Breast epithelium (tissue), 3 donors: ENCODE results near the gene HRAS.

Source experiments
- POLR2A ChIP-seq: fragments of 450-650 bp; IDR thresholded peaks from one replicate; pipeline ENCODE4 v1.6.1; 2016; ENCODE audit warnings: antibody characterized with exemption, mild to moderate bottlenecking, moderate library complexity
- POLR2AphosphoS5 ChIP-seq, 3 donors: sonication (generic); formaldehyde crosslinking; IDR thresholded peaks; one replicate each; pipeline ENCODE4 v1.6.1; 2017; ENCODE audit warnings: antibody characterized with exemption in 3 of 3
- TF ChIP-seq, protein P1 (sequence below), 3 donors: fragments of 450-650 bp; IDR thresholded peaks; one replicate each; pipeline ENCODE4 v1.5.1; 2016 to 2017; ENCODE audit warnings: antibody characterized with exemption in 3 of 3, mild to moderate bottlenecking in 3 of 3, moderate library complexity in 3 of 3

DNA sequence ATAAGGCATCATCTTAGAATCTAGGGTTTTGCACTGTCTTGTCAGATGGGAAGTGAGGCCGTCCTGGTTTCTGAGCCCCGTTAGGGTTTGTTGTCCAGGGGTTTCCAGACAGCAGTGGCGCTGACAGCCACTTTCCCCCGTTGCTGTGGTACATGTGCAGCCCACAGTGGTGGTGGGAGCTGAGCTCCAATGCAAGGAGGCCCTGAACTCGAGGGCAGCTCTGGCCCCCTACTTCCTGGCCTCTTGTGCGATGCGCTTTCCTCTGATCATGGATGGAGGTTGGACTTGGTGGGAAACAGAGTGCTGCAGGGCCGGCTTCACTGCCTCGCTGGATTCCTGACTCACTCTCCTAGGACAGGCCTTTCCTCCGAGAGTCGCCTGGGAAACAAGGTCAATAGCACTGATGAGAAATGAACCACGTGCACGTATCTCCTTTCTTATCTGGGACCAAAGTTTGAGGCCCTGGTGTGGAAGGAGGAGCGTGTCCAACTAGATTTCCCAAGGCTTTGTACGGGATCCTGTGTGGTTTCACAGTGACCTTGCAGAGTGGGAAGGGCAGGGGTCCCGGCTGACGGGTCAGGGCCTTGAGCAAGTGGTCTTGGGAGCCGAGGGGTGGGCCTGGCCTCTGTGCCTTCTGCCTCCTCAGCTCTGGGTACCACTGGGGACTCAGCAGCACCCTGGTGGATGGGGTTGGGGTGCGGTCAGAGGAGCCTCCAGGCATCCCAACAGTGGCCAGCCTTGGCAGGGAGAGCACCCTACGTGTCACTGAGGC, 44.6 kb upstream of the HRAS start:
- TF ChIP-seq POLR2A (no peak), POLR2AphosphoS5 (IDR thresholded peaks at IDR 0.05) (no peak)
- TF ChIP-seq, protein P1, sequence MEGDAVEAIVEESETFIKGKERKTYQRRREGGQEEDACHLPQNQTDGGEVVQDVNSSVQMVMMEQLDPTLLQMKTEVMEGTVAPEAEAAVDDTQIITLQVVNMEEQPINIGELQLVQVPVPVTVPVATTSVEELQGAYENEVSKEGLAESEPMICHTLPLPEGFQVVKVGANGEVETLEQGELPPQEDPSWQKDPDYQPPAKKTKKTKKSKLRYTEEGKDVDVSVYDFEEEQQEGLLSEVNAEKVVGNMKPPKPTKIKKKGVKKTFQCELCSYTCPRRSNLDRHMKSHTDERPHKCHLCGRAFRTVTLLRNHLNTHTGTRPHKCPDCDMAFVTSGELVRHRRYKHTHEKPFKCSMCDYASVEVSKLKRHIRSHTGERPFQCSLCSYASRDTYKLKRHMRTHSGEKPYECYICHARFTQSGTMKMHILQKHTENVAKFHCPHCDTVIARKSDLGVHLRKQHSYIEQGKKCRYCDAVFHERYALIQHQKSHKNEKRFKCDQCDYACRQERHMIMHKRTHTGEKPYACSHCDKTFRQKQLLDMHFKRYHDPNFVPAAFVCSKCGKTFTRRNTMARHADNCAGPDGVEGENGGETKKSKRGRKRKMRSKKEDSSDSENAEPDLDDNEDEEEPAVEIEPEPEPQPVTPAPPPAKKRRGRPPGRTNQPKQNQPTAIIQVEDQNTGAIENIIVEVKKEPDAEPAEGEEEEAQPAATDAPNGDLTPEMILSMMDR (IDR thresholded peaks at IDR 0.05) = no peak
